Hepatocyte (in vitro differentiated cells): Measurements from ENCODE around the gene GGCT. TPM values are rescaled to one million over a fixed set of nuclear protein-coding genes. Genes with fewer than 3 reads are reported as not detected.

Source experiments
- DNase-seq: peaks from one replicate; pipeline ENCODE4 v3.0.0-alpha.2; 2016; ENCODE audit warnings: low spot score
- H2AFZ ChIP-seq: fragments of 200-600 bp; sonication (generic); 2 replicates; pipeline ENCODE4 v1.6.0; 2016; ENCODE audit warnings: antibody characterized with exemption, mild to moderate bottlenecking
- H3K27ac ChIP-seq: fragments of 200-600 bp; sonication (generic); 2 replicates; pipeline ENCODE4 v1.5.1; 2016; ENCODE audit warnings: mild to moderate bottlenecking
- H3K27me3 ChIP-seq: fragments of 200-600 bp; sonication (generic); 2 replicates; pipeline ENCODE4 v1.6.1; 2016
- H3K36me3 ChIP-seq: fragments of 200-600 bp; sonication (generic); replicated peaks from 2 replicates; pipeline ENCODE4 v1.5.1; 2016; ENCODE audit warnings: low read depth; ENCODE audit not compliant: insufficient read depth
- H3K4me1 ChIP-seq: fragments of 200-600 bp; sonication (generic); 2 replicates; pipeline ENCODE4 v1.5.1; 2016; ENCODE audit warnings: mild to moderate bottlenecking, moderate library complexity; ENCODE audit not compliant: insufficient read depth
- H3K4me2 ChIP-seq: fragments of 200-600 bp; sonication (generic); 2 replicates; pipeline ENCODE4 v1.6.0; 2016
- H3K4me3 ChIP-seq: fragments of 200-600 bp; sonication (generic); 2 replicates; pipeline ENCODE4 v1.5.1; 2016; ENCODE audit warnings: mild to moderate bottlenecking
- H3K79me2 ChIP-seq: fragments of 200-600 bp; sonication (generic); 2 replicates; pipeline ENCODE4 v1.6.0; 2017; ENCODE audit warnings: mild to moderate bottlenecking
- H3K9me2 ChIP-seq: fragments of 200-600 bp; sonication (generic); replicated peaks from 2 replicates; pipeline ENCODE4 v1.6.0; 2017; ENCODE audit warnings: mild to moderate bottlenecking; ENCODE audit not compliant: insufficient read depth
- H3K9me3 ChIP-seq: fragments of 200-600 bp; sonication (generic); 2 replicates; pipeline ENCODE4 v1.5.1; 2016; ENCODE audit warnings: low read depth, mild to moderate bottlenecking
- H4K20me1 ChIP-seq: fragments of 200-600 bp; sonication (generic); 2 replicates; pipeline ENCODE4 v1.6.0; 2016; ENCODE audit warnings: mild to moderate bottlenecking; ENCODE audit not compliant: insufficient read depth, poor library complexity, severe bottlenecking
- EZH2 ChIP-seq: fragments of 200-600 bp; sonication (generic); IDR thresholded peaks from 2 replicates; pipeline ENCODE4 v1.6.1; 2016; ENCODE audit warnings: antibody characterized with exemption, mild to moderate bottlenecking, borderline replicate concordance
- EZH2phosphoT487 ChIP-seq: fragments of 200-600 bp; sonication (generic); IDR thresholded peaks from one replicate; pipeline ENCODE4 v1.6.1; 2018; ENCODE audit warnings: antibody characterized with exemption, mild to moderate bottlenecking, low read depth, moderate library complexity; ENCODE audit not compliant: unreplicated experiment, severe bottlenecking
- WGBS: methylation state at CpG from one replicate; pipeline ENCODE4 v1.1.6; 2016; ENCODE audit warnings: low lambda C conversion rate; ENCODE audit errors: missing lambda C conversion rate; 5-methylcytosine and 5-hydroxymethylcytosine counted together
- polyA plus RNA-seq: library from polyadenylated mRNA; unstranded; fragments of >200 nt; fragmentation: Nextera tagmentation; extraction: Ambion mirVana; gene quantifications from 2 replicates; pipeline ENCODE4 v1.2.1, GENCODE V29; 2016
- total RNA-seq: library from RNA; depleted of rRNA; stranded (reverse); fragments of >200 nt; gene quantifications from 2 replicates; pipeline ENCODE4 v1.2.3, GENCODE V29; 2014
- TF ChIP-seq, protein P1 (sequence below): fragments of 200-600 bp; sonication (generic); IDR thresholded peaks from 2 replicates; pipeline ENCODE4 v1.5.1; 2016; ENCODE audit warnings: antibody characterized with exemption, mild to moderate bottlenecking; ENCODE audit not compliant: poor library complexity

GGCT gene
- total and polyA plus RNA-seq, 2 experiments from 2014 or later: 43.4 to 55.7 TPM

GRCh38 chr7:30450983-30451497 is 53.6 kb downstream of the GGCT start:
- Histone ChIP-seq H4K20me1 (no peaks in the 10 kb centered on the region), H3K36me3 (no peaks in the 10 kb centered on the region), H3K4me3 (no peak overlapping the region), H3K9me2 (no peaks in the 10 kb centered on the region), H3K27me3 (no peaks in the 10 kb centered on the region), H3K27ac (no peak overlapping the region), H3K4me1 (no peaks in the 10 kb centered on the region), H3K79me2 (no peaks in the 10 kb centered on the region), H3K4me2 (no peak overlapping the region), H3K9me3 (no peaks in the 10 kb centered on the region), H2AFZ (no peak overlapping the region)
- no peak for DNase-seq
- TF ChIP-seq EZH2phosphoT487 (no peak), EZH2 (no peak)
- TF ChIP-seq, protein P1, sequence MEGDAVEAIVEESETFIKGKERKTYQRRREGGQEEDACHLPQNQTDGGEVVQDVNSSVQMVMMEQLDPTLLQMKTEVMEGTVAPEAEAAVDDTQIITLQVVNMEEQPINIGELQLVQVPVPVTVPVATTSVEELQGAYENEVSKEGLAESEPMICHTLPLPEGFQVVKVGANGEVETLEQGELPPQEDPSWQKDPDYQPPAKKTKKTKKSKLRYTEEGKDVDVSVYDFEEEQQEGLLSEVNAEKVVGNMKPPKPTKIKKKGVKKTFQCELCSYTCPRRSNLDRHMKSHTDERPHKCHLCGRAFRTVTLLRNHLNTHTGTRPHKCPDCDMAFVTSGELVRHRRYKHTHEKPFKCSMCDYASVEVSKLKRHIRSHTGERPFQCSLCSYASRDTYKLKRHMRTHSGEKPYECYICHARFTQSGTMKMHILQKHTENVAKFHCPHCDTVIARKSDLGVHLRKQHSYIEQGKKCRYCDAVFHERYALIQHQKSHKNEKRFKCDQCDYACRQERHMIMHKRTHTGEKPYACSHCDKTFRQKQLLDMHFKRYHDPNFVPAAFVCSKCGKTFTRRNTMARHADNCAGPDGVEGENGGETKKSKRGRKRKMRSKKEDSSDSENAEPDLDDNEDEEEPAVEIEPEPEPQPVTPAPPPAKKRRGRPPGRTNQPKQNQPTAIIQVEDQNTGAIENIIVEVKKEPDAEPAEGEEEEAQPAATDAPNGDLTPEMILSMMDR: no peak
- WGBS: 93% methylated on average over 20 of the region's 22 CpGs

GRCh38 chr7:30450240-30450982 is 54.2 kb downstream of the GGCT start:
- H3K4me2 ChIP-seq: no peak overlapping the region
- H3K4me1 ChIP-seq: no peaks in the 10 kb centered on the region
- no peaks in the 10 kb centered on the region for H3K36me3 ChIP-seq
- WGBS: 64% methylated on average over 6 of the region's 6 CpGs
- no peaks in the 10 kb centered on the region for H4K20me1 ChIP-seq
- no peak for DNase-seq
- H2AFZ ChIP-seq: no peak overlapping the region
- no peaks in the 10 kb centered on the region for H3K27me3 ChIP-seq
- TF ChIP-seq EZH2phosphoT487 (no peak), EZH2 (no peak)
- TF ChIP-seq, protein P1: no peak
- H3K4me3 ChIP-seq: no peak overlapping the region
- H3K9me2 ChIP-seq: no peaks in the 10 kb centered on the region
- H3K9me3 ChIP-seq: no peaks in the 10 kb centered on the region
- H3K27ac ChIP-seq: no peak overlapping the region
- H3K79me2 ChIP-seq: no peaks in the 10 kb centered on the region

DNA sequence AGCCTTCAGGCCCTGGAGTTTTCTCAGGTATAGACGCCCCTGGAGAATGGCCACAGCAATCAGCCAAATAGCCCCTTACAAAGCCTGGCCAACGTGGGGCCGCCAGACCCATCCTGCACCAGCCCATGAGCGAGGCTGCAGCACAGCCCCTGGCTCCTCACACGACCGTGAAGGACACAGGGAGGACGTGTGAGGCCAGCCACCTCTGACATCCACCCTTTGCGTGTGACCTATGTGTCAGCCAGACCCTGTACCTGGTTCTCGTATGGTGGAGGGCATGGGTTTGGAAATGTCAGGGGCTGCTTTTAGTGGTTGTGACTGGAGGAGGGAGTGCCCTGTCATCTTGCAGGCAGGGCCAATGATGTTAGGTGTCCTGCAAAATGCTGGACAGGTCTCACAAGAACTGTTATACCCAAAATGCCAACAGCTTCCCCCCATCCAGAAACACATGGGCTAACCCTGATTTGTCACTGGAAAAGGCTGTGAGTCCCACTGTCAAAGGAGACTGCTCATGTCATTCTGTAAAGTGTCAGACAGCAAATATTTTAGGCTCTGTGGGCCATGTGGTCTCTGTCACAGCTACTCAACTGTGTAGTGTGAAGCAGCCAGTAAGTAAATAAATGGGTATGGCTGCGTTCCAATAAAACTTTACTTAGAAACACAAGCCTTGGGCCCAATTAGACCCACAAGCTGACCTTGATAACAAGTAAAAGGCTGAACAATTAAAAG is 56.0 kb downstream of the GGCT start:
- TF ChIP-seq EZH2phosphoT487 (no peak), EZH2 (no peak)
- TF ChIP-seq, protein P1: no peak
- no peaks in the 10 kb centered on the region for H3K27me3 ChIP-seq
- 76% methylated on average over 10 of the region's 10 CpGs for WGBS
- H3K9me3 ChIP-seq: no peaks in the 10 kb centered on the region
- H3K27ac ChIP-seq: no peak overlapping the region
- H3K4me2 ChIP-seq: no peak overlapping the region
- H3K36me3 ChIP-seq: no peaks in the 10 kb centered on the region
- DNase-seq: no peak
- no peaks in the 10 kb centered on the region for H3K9me2 ChIP-seq
- H3K79me2 ChIP-seq: no peaks in the 10 kb centered on the region
- no peaks in the 10 kb centered on the region for H4K20me1 ChIP-seq
- no peaks in the 10 kb centered on the region for H3K4me1 ChIP-seq
- H3K4me3 ChIP-seq: no peak overlapping the region
- no peak overlapping the region for H2AFZ ChIP-seq
